Body of pancreas (tissue), 4 donors: ENCODE data around the gene TECR. TPM values are rescaled to one million over a fixed set of nuclear protein-coding genes. Genes with fewer than 3 reads are reported as not detected.

ENCODE experiments used
- ATAC-seq: fragments of 150-250 bp; one replicate; pipeline ENCODE4 v1.9.1; 2016
- DNase-seq, 4 donors: peaks; one replicate each; pipeline ENCODE4 v3.0.0-alpha.2; 2019
- H3K27ac ChIP-seq, 4 donors: fragments of 200-600 bp; sonication (generic); 1 replicate in 3 of 4; 2 replicates in 1 of 4; pipeline versions ENCODE4 v1.5.1 to v1.6.1; 2016 to 2019; ENCODE audit warnings: mild to moderate bottlenecking in 1 of 4, mixed read lengths in 1 of 4, moderate library complexity in 1 of 4
- H3K27me3 ChIP-seq, 2 donors: fragments of 200-600 bp; sonication (generic); one replicate each; pipeline ENCODE4 v1.6.0; 2016; ENCODE audit warnings: mild to moderate bottlenecking in 1 of 2
- H3K36me3 ChIP-seq, 2 donors: fragments of 200-600 bp; sonication (generic); replicated peaks in 1 of 2; 2 replicates each; pipeline ENCODE4 v1.5.1; 2016; ENCODE audit warnings: low read depth in 2 of 2; ENCODE audit not compliant: insufficient read depth in 1 of 2
- H3K4me1 ChIP-seq: fragments of 200-600 bp; sonication (generic); one replicate; pipeline ENCODE4 v1.6.0; 2016
- H3K4me3 ChIP-seq, 2 donors: fragments of 200-600 bp; sonication (generic); 1 replicate in 1 of 2; 2 replicates in 1 of 2; pipeline ENCODE4 v1.5.1; 2016 to 2019
- H3K9me3 ChIP-seq, 3 donors: fragments of 200-600 bp; sonication (generic); 1 replicate in 2 of 3; 2 replicates in 1 of 3; pipeline ENCODE4 v1.5.1; 2016
- CTCF ChIP-seq, 7 experiments: fragments of 450-650 bp in 4 of 7; fragments of 200-600 bp in 3 of 7; sonication (generic) in 3 of 7; IDR thresholded peaks; one replicate each; pipeline ENCODE4 v1.5.1; 2016 to 2019; ENCODE audit warnings: antibody characterized with exemption in 7 of 7
- POLR2A ChIP-seq, 3 donors: fragments of 450-650 bp; IDR thresholded peaks; one replicate each; pipeline ENCODE4 v1.6.1; 2016; ENCODE audit warnings: antibody characterized with exemption in 3 of 3, mild to moderate bottlenecking in 2 of 3
- WGBS, 2 donors: methylation state at CpG; one replicate each; pipeline ENCODE4 v1.1.5; 2017; 5-methylcytosine and 5-hydroxymethylcytosine counted together
- intact Hi-C: fragments of 100-400 bp; cut with DNase I; formaldehyde crosslinking; loops from one replicate; pipeline ENCODE4 v1.15.1; 2023
- total RNA-seq, 2 donors: library from RNA; depleted of rRNA; stranded (reverse); fragments of >200 nt; gene quantifications; one replicate each; pipeline ENCODE4 v1.1.0, GENCODE V29; 2016

TECR gene
- total RNA-seq, 2 donors from 2014 or later: 26.2 to 28.7 TPM

DNA sequence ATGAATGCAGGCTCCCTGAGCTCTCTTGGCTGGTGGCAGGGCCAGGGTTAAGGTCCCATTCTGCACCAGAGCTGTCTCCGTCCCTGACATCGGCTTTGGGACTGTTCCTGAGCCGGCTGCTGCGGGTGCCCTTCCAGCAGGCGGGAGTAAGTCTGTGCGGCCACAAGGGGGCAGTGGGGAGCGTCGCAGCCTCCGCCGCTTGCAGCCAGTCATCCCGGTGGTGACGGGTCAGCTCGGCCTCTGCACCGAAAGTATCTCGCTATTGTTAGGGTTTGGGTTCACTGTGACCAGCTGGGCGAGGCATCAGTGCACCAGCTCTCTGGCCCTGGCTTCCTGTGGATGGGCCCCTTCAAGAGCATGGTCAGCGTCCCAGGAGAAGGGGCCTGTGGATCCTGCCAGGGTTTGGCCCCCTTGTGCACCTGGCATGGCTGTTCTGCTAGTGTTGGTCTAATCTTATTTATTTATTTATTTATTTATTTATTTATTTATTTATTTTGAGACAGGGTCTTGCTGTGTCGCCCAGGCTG lies 27.3 kb downstream of the TECR start:
- peak; percentile 83 for ATAC-seq
- no peak overlapping the region for H3K4me3 ChIP-seq
- H3K9me3 ChIP-seq: no peaks in the 10 kb centered on the region
- no peaks in the 10 kb centered on the region for H3K36me3 ChIP-seq
- TF ChIP-seq POLR2A (IDR thresholded peaks at IDR 0.05) (no peak), CTCF (IDR thresholded peaks at IDR 0.05) (peak; percentile 79 to 95 (median 85))
- intact Hi-C loops: no loop called here
- H3K27me3 ChIP-seq: no peaks in the 10 kb centered on the region
- WGBS, 2 donors: 10 to 50% methylated on average over 3 to 18 of the region's 18 CpGs
- DNase-seq: peak; percentile 71 to 76 (median 74)
- no peak overlapping the region for H3K27ac ChIP-seq
- H3K4me1 ChIP-seq: peaks cover 15% of the 10 kb centered on the region

DNA sequence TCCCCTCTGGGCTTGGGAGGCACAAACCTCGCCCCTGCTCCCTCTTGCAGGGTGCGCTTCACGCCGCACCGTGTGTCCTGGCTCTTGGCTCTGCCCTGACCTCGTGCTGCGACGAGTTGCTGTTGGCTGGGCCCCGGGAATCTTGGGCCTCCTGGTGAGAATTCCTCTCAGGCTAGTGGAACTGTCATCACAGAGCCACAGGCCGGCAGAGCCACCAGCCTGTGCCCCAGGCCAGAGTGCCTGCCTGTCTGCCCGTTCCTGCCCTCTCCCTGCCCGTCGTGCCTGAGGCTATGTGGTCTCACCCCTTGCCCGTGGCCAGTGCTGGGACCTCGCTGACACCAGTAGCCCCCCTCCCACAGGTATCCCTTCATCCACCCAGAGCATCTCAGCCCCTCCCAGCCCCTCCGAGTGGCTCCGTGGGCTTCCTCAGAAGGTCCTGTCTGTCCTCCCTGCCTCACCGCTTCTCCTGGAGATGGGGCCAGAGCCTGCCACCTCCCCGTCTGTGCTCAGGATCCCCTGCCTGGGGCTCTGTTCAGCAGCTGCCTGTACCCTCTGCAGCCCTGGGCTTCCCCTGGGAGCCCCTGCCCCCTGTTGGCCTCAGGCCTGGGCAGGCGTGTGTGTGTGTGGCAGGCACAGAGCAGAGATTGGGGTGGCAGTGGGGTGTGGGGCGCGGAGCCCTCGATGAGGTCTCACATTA lies 29.1 kb downstream of the TECR start:
- intact Hi-C loops: no loop called here
- TF ChIP-seq POLR2A (IDR thresholded peaks at IDR 0.05): no peak
- TF ChIP-seq CTCF (IDR thresholded peaks at IDR 0.05): no peak
- no peak overlapping the region for H3K27ac ChIP-seq
- ATAC-seq: no peak
- no peak overlapping the region for H3K4me3 ChIP-seq
- H3K9me3 ChIP-seq: no peaks in the 10 kb centered on the region
- no peaks in the 10 kb centered on the region for H3K36me3 ChIP-seq
- no peak for DNase-seq
- no peaks in the 10 kb centered on the region for H3K27me3 ChIP-seq
- peaks cover 23% of the 10 kb centered on the region for H3K4me1 ChIP-seq
- WGBS, 2 donors: 89 to 91% methylated on average over 10 to 20 of the region's 23 CpGs

- no peak for DNase-seq
- Histone ChIP-seq H3K27ac (no peak overlapping the region), H3K36me3 (no peaks in the 10 kb centered on the region), H3K4me3 (no peak overlapping the region), H3K27me3 (no peaks in the 10 kb centered on the region), H3K4me1 (peaks cover 23% of the 10 kb centered on the region), H3K9me3 (no peaks in the 10 kb centered on the region)
- TF ChIP-seq CTCF (IDR thresholded peaks at IDR 0.05) (no peak), POLR2A (IDR thresholded peaks at IDR 0.05) (no peak)
- 72 to 78% methylated on average over 13 to 28 of the region's 28 CpGs for WGBS, 2 donors
- ATAC-seq: no peak
- intact Hi-C loops: loop anchor here (10.0 kb wide), 1 partner anchor 125 kb away; no protein-coding TSS in a partner anchor
Observed at GRCh38 chr19:14559916-14560775, 30.8 kb downstream of the TECR start.

- H3K4me1 ChIP-seq: peaks cover 23% of the 10 kb centered on the region
- TF ChIP-seq CTCF (IDR thresholded peaks at IDR 0.05) (no peak), POLR2A (IDR thresholded peaks at IDR 0.05) (no peak)
- H3K36me3 ChIP-seq: no peaks in the 10 kb centered on the region
- DNase-seq (no peak), ATAC-seq (no peak)
- H3K27ac ChIP-seq: peak overlapping the region in 1 of 4 donors; percentile 3
- WGBS, 2 donors: 79% methylated on average over 6 of the region's 6 CpGs; no CpG with 5 or more reads in 1 of the 2 donors
- H3K4me3 ChIP-seq: no peak overlapping the region
- H3K27me3 ChIP-seq: no peaks in the 10 kb centered on the region
- no peaks in the 10 kb centered on the region for H3K9me3 ChIP-seq
- intact Hi-C loops: loop anchor here (10.0 kb wide), 1 partner anchor 124 kb away; no protein-coding TSS in a partner anchor
Observed at GRCh38 chr19:14560776-14561108, 31.3 kb downstream of the TECR start.
